Stimulated activated naive B cell treated with anti-CD40 and anti-IgM and Interleukin-4, amounts not matched to agents 10 μg/mL and 1 μg/mL and 100 μg/mL, for 72 hours (primary cell): ENCODE measurements around the gene CORO1A.
A peak's percentile ranks its signal among the peaks of the same experiment; 100 is the strongest.
"Not testable (repeated sequence)": the region's sequence is repeated elsewhere in the genome, so short reads cannot be mapped to it uniquely, and the experiment has no call there.

ENCODE experiments used
- ATAC-seq, 2 donors: fragments of 150-1000 bp; cut with Tn5 transposase; replicated peaks; 2 replicates each; pipeline ENCODE4 v1.10.0; 2021; ENCODE audit warnings: moderate library complexity in 1 of 2
- DNase-seq: peaks from one replicate; pipeline ENCODE4 v3.0.0; 2021
- H3K27ac Mint-ChIP-seq: one replicate; pipeline ENCODE4 v1.8.0; 2022; ENCODE audit warnings: mild to moderate bottlenecking, mixed read lengths
- H3K27me3 Mint-ChIP-seq, 2 donors: one replicate each; pipeline ENCODE4 v1.8.0; 2022; ENCODE audit warnings: mixed read lengths in 2 of 2
- H3K36me3 Mint-ChIP-seq, 2 donors: one replicate each; pipeline ENCODE4 v1.8.0; 2022; ENCODE audit warnings: mixed read lengths in 2 of 2, mild to moderate bottlenecking in 1 of 2
- H3K4me1 Mint-ChIP-seq, 2 donors: one replicate each; pipeline ENCODE4 v1.8.0; 2022; ENCODE audit warnings: mixed read lengths in 2 of 2, mild to moderate bottlenecking in 1 of 2
- H3K4me3 Mint-ChIP-seq, 2 donors: one replicate each; pipeline ENCODE4 v1.8.0; 2022; ENCODE audit warnings: mild to moderate bottlenecking in 2 of 2, mixed read lengths in 2 of 2, moderate library complexity in 1 of 2
- H3K9me3 Mint-ChIP-seq, 2 donors: one replicate each; pipeline ENCODE4 v1.8.0; 2022; ENCODE audit warnings: mixed read lengths in 2 of 2, mild to moderate bottlenecking in 1 of 2

CORO1A gene

DNA sequence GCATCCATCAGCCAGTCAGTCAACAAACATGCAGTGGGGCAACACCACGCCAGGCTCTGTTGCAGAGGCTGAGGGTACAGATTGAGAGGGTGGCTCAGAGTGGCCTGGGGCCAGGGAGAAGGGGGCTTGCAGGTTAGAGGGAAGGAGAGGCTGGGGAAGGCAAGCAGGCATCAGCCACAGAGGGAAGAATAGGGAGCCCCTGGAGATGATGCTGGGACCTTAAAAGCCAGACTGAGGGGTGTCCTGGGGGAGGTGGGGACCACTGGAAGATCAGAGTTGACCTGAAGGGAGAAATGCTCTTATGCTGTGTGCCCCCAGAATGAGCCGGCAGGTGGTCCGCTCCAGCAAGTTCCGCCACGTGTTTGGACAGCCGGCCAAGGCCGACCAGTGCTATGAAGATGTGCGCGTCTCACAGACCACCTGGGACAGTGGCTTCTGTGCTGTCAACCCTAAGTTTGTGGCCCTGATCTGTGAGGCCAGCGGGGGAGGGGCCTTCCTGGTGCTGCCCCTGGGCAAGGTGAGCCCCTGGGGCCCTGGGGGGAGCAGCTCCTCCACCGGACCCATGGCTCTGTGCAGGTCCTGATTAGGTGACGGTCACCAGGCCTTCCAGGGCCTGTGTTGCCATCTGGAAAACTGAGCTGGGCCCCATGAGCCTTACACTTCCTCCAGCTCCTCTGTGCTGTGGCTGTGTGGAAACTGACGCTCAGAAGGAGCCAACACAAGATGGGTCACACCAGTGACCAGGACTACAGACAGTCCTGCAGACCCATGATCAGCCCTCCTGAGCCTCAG lies 1.7 kb downstream of the CORO1A start:
- DNase-seq (peak; percentile 31), ATAC-seq (peak; percentile 1 to 3)
- Mint-ChIP-seq H3K27ac (peak overlapping the region; percentile 99), H3K9me3 (no peaks in the 10 kb centered on the region), H3K27me3 (no peaks in the 10 kb centered on the region), H3K4me1 (peaks cover 37 to 56% of the 10 kb centered on the region in 2 donors), H3K36me3 (peaks cover 42 to 47% of the 10 kb centered on the region in 2 donors), H3K4me3 (peak overlapping the region; percentile 98 to 99)

- ATAC-seq, result peak; percentile 45 to 56
- Mint-ChIP-seq H3K4me1 (peaks cover 34 to 49% of the 10 kb centered on the region in 2 donors), H3K4me3 (peak overlapping the region; percentile 98 to 99), H3K27me3 (no peaks in the 10 kb centered on the region), H3K27ac (peak overlapping the region; percentile 99), H3K36me3 (peaks cover 42 to 47% of the 10 kb centered on the region in 2 donors), H3K9me3 (no peaks in the 10 kb centered on the region)
- peak; percentile 79 for DNase-seq
Observed at GRCh38 chr16:30185683-30186421, 2.5 kb downstream of the CORO1A start.

- DNase-seq, result no peak
- Mint-ChIP-seq H3K9me3 (no peaks in the 10 kb centered on the region), H3K27ac (peak overlapping the region; percentile 99), H3K4me3 (peak overlapping the region; percentile 98 to 99), H3K27me3 (no peaks in the 10 kb centered on the region), H3K4me1 (peaks cover 33 to 46% of the 10 kb centered on the region in 2 donors), H3K36me3 (peaks cover 42 to 47% of the 10 kb centered on the region in 2 donors)
- no peak for ATAC-seq
Observed at GRCh38 chr16:30186444-30186781, 3.0 kb downstream of the CORO1A start.

DNA sequence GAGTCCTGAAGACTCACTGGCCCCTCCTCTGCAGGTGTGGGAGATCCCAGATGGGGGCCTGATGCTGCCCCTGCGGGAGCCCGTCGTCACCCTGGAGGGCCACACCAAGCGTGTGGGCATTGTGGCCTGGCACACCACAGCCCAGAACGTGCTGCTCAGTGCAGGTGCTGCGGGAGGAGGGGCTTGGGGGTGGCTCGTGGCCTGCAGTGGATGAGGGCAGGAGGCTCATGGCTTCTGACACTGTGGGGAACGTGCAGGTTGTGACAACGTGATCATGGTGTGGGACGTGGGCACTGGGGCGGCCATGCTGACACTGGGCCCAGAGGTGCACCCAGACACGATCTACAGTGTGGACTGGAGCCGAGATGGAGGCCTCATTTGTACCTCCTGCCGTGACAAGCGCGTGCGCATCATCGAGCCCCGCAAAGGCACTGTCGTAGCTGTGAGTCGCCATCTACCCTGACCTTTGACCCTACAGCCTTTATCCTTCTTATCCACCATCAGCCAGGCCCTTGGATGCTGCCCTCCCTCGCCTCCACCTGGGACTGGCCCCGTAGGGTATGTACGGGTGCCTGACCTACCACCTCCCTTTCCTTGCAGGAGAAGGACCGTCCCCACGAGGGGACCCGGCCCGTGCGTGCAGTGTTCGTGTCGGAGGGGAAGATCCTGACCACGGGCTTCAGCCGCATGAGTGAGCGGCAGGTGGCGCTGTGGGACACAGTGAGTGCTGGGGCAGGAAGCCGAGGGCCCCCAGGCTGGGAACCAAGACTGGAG lies 3.6 kb downstream of the CORO1A start:
- H3K4me1 Mint-ChIP-seq, result peaks cover 32 to 44% of the 10 kb centered on the region in 2 donors
- H3K36me3 Mint-ChIP-seq, result peaks cover 42 to 47% of the 10 kb centered on the region in 2 donors
- H3K27ac Mint-ChIP-seq, result peak overlapping the region; percentile 99
- no peaks in the 10 kb centered on the region for H3K9me3 Mint-ChIP-seq
- H3K4me3 Mint-ChIP-seq, result peak overlapping the region; percentile 98 to 99
- no peaks in the 10 kb centered on the region for H3K27me3 Mint-ChIP-seq
- peak; percentile 64 for DNase-seq
- ATAC-seq, result no peak

DNA sequence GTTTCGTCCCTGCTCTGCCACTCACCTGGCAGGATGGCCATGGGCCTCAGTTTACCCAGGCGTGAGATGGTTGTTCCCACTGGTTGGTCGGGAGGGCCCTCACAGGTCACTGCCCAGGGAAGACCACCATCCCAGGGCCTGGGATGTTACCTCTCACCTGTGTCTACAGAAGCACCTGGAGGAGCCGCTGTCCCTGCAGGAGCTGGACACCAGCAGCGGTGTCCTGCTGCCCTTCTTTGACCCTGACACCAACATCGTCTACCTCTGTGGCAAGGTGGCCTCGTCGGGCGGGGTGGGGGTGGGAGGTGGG lies 4.1 kb downstream of the CORO1A start:
- Mint-ChIP-seq H3K27me3 (no peaks in the 10 kb centered on the region), H3K27ac (peak overlapping the region; percentile 99), H3K4me3 (peak overlapping the region; percentile 98 to 99), H3K4me1 (peaks cover 28 to 39% of the 10 kb centered on the region in 2 donors), H3K9me3 (no peaks in the 10 kb centered on the region), H3K36me3 (peaks cover 42 to 47% of the 10 kb centered on the region in 2 donors)
- DNase-seq (no peak), ATAC-seq (no peak)

GRCh38 chr16:30187971-30188561 lies 4.7 kb downstream of the CORO1A start:
- peak overlapping the region; percentile 35 to 39 for H3K4me3 Mint-ChIP-seq
- no peak for ATAC-seq
- H3K4me1 Mint-ChIP-seq, result peaks cover 24 to 34% of the 10 kb centered on the region in 2 donors
- H3K27ac Mint-ChIP-seq, result peak overlapping the region; percentile 59
- no peak for DNase-seq
- no peaks in the 10 kb centered on the region for H3K27me3 Mint-ChIP-seq
- H3K36me3 Mint-ChIP-seq, result peaks cover 42 to 47% of the 10 kb centered on the region in 2 donors
- no peaks in the 10 kb centered on the region for H3K9me3 Mint-ChIP-seq

- Mint-ChIP-seq H3K4me1 (peaks cover 12 to 15% of the 10 kb centered on the region in 2 donors), H3K36me3 (peaks cover 18 to 20% of the 10 kb centered on the region in 2 donors)
- H3K27me3 Mint-ChIP-seq, DNase-seq, ATAC-seq, H3K27ac Mint-ChIP-seq, H3K4me3 Mint-ChIP-seq, H3K9me3 Mint-ChIP-seq: not testable (repeated sequence)
Observed at GRCh38 chr16:30191158-30191557, 7.8 kb downstream of the CORO1A start.

DNA sequence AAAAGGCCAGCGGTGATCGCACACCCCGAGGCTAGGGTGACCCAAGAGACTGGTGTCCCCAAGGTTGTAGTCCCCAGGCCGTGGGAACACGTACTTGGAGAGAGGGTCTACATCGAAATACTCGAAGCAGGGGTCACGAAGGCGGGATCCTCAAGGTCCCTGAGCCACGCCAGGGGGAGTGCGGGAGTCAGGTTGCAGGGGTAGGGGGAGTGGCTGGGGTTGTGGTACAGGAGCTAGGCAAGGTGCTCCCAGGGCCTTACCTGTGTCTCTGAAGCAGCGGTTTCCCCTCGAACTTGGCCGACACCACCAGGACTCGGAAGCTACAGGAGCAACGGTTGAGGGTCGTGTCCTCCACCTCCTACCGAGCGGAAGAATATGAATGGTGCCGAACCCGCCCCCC lies 9.7 kb downstream of the CORO1A start:
- H3K36me3 Mint-ChIP-seq, H3K4me1 Mint-ChIP-seq, H3K9me3 Mint-ChIP-seq, H3K27ac Mint-ChIP-seq, H3K27me3 Mint-ChIP-seq, DNase-seq, H3K4me3 Mint-ChIP-seq: not testable (repeated sequence)
- peak; percentile 24 for ATAC-seq

DNA sequence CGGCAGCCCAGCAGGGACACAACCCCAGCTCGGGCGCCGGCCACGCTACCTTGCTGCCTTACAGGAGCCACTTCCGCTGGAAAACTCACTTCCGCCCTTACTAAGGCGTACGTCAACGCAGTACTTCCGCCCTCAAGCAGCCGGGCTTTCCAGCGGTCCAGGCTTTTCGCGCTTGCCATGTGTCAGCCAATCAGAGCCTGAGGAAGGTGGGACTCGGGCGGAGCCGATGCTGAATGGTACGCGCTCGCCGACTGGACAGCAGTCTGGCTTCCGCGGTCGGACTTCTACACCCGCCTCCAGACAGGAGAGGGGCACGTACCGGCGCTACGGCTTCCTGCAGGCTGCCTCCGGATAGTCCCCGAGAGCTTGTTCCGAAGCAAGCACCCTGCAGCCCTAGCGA lies 10.2 kb downstream of the CORO1A start, which contains the start of the genes BOLA2B and SLX1A:
Gene BOLA2B (minus strand): TSS at position 52 of the 400 bp plus-strand sequence. CDS start 71 bp downstream, outside the sequence.
Gene SLX1A (plus strand): TSS at position 261 of the 400 bp plus-strand sequence. CDS start 210 bp downstream, outside the sequence.
- not testable (repeated sequence) for H3K36me3 Mint-ChIP-seq, H3K27me3 Mint-ChIP-seq, H3K27ac Mint-ChIP-seq, H3K9me3 Mint-ChIP-seq, H3K4me3 Mint-ChIP-seq, DNase-seq, H3K4me1 Mint-ChIP-seq
- ATAC-seq, result peak; percentile 88 to 90

- not testable (repeated sequence) for DNase-seq, H3K27me3 Mint-ChIP-seq, H3K4me3 Mint-ChIP-seq, H3K27ac Mint-ChIP-seq, H3K9me3 Mint-ChIP-seq, H3K4me1 Mint-ChIP-seq, H3K36me3 Mint-ChIP-seq
- ATAC-seq, result peak; percentile 75 to 79
Observed at GRCh38 chr16:30194172-30194925, 10.9 kb downstream of the CORO1A start.

- not testable (repeated sequence) for DNase-seq, H3K36me3 Mint-ChIP-seq, H3K27ac Mint-ChIP-seq, ATAC-seq, H3K4me3 Mint-ChIP-seq, H3K9me3 Mint-ChIP-seq, H3K27me3 Mint-ChIP-seq, H3K4me1 Mint-ChIP-seq
Observed at GRCh38 chr16:30197001-30197400, 13.6 kb downstream of the CORO1A start.

DNA sequence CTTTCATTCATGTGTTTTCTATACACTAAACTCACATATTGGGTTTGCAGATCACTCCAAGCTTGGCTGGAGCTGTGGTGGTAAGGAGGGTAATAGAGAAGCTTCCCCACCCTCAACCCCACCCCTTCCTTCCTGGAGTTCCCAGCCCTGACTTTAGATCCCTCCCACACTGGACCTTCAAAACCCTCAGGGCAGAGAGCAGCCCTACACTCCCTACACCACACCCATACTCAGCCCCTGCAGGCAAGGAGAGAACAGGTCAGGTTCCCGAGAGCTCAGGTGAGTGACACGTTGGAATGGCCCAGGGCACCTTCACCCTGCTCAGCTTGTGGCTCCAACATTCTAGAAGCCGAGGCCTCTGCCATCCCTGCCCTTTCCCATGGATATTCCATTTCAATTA lies 15.6 kb downstream of the CORO1A start, which contains the start of gene SULT1A3:
Gene SULT1A3 (plus strand): TSS at position 207 of the 400 bp plus-strand sequence. CDS start 1,474 bp downstream, outside the sequence.
- H3K4me1 Mint-ChIP-seq, ATAC-seq, H3K36me3 Mint-ChIP-seq, H3K27ac Mint-ChIP-seq, DNase-seq, H3K9me3 Mint-ChIP-seq, H3K4me3 Mint-ChIP-seq, H3K27me3 Mint-ChIP-seq: not testable (repeated sequence)

DNA sequence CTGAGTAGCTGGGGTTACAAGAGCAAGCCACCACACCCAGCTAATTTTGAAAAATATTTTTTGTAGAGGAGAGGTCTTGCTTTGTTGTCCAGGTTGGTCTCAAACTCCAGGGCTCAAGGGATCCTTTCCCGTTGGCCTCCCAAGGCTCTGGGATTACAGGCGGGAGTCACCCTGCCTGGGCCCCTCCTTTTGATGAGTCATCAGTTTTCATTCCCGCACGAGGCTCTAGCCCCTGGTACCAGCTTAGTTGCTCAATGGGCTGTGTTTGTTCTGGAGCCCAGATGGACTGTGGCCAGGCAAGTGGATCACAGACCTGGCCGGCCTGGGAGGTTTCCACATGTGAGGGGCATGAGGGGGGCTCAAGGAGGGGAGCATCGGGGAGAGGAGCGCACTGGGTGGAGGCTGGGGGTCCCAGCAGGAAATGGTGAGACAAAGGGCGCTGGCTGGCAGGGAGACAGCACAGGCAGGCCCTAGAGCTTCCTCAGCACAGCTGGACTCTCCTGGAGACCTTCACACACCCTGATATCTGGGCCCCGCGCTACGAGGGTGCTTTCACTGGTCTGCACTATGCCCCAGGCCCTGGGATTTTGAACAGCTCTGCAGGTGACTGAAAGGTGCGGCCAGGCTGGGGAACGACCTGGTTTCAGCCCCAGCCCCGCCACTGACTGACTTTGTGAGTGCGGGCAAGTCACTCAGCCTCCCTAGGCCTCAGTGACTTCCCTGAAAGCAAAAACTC lies 16.4 kb downstream of the CORO1A start:
- DNase-seq, H3K9me3 Mint-ChIP-seq, H3K27ac Mint-ChIP-seq, H3K36me3 Mint-ChIP-seq, ATAC-seq, H3K27me3 Mint-ChIP-seq, H3K4me1 Mint-ChIP-seq, H3K4me3 Mint-ChIP-seq: not testable (repeated sequence)
